GM19351 (cell line): ENCODE measurements around the gene PSMB8.

Experiments used
- ATAC-seq: cut with Tn5 transposase; IDR thresholded peaks from one replicate; pipeline ENCODE4 v1.9.1; 2021; ENCODE audit warnings: mild to moderate bottlenecking, moderate library complexity; ENCODE audit not compliant: unreplicated experiment

PSMB8 gene

GRCh38 chr6:32799740-32800139 is 44.1 kb downstream of the PSMB8 start:
- no peak for ATAC-seq

- ATAC-seq = no peak
These were observed 44.7 kb downstream of the PSMB8 start for GRCh38 chr6:32799168-32799567.

- no peak for ATAC-seq
These were observed 46.7 kb downstream of the PSMB8 start for GRCh38 chr6:32796848-32797776.

- no peak for ATAC-seq
These were observed 49.3 kb downstream of the PSMB8 start for GRCh38 chr6:32794510-32794909.

GRCh38 chr6:32792901-32793435 is 50.9 kb downstream of the PSMB8 start:
- ATAC-seq = no peak
